Measurements from ENCODE around the gene PVALEF.

DNA sequence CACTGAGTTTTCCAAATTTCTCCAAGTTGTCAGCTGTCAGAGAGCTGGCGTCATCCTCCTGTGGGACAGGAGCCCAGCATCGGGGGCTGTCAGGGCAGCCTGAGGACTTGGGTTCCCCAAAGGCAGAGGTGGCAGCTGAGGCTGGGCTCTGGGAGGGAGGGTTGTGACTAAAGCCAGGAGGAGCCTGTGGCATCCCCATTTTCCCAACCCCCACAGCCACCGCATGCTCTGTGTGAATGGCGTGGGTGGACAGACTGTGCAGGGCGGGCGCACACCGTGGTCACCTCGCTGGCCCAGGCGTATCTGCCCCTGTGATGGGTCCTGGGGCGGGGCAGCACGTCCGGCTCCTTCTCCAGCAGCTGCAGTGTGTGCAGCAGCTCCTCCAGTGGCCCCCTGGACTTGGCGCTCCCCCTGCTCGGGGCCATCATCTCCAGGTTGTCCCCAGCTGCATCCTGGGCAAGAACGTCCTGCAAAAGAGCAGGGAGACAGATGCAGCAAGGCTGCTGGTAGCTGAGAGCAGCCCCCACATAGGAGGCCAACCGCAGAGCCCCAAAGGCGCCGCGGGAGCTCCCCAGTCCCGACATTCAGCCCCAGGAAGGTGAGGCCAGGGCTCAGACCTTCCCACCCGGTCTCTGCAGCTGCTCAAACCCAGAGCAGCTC is 32.7 kb downstream of the PVALEF start:
- TF ChIP-seq, protein P1, sequence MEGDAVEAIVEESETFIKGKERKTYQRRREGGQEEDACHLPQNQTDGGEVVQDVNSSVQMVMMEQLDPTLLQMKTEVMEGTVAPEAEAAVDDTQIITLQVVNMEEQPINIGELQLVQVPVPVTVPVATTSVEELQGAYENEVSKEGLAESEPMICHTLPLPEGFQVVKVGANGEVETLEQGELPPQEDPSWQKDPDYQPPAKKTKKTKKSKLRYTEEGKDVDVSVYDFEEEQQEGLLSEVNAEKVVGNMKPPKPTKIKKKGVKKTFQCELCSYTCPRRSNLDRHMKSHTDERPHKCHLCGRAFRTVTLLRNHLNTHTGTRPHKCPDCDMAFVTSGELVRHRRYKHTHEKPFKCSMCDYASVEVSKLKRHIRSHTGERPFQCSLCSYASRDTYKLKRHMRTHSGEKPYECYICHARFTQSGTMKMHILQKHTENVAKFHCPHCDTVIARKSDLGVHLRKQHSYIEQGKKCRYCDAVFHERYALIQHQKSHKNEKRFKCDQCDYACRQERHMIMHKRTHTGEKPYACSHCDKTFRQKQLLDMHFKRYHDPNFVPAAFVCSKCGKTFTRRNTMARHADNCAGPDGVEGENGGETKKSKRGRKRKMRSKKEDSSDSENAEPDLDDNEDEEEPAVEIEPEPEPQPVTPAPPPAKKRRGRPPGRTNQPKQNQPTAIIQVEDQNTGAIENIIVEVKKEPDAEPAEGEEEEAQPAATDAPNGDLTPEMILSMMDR (optimal IDR thresholded peaks at IDR 0.05 in 1 of 3, IDR thresholded peaks at IDR 0.05 in 1 of 3, conservative IDR thresholded peaks at IDR 0.05 in 1 of 3; ENCODE audit: extremely low read depth in 1 of 3, insufficient read depth in 2 of 3, low read length in 3 of 3): no peak
- TF ChIP-seq EZH2 (IDR thresholded peaks at IDR 0.05; ENCODE audit: low read length): no peak

Data from keratinocyte (primary cell).